PFSK-1 (cell line): Measurements from ENCODE around the gene CRB1. TPM values are rescaled to one million over a fixed set of nuclear protein-coding genes. Genes with fewer than 3 reads are reported as not detected.

Experiments
- FOXP2 ChIP-seq: optimal IDR thresholded peaks from 2 replicates; pipeline ENCODE3; 2011; ENCODE audit warnings: borderline replicate concordance, control low read depth, inconsistent platforms; ENCODE audit not compliant: insufficient read depth; ENCODE audit errors: extremely low read length, extremely low read depth
- POLR2AphosphoS5 ChIP-seq: IDR thresholded peaks from 2 replicates; pipeline ENCODE4 v1.6.1; 2012; ENCODE audit warnings: low read depth, mild to moderate bottlenecking, control low read depth, low read length, moderate library complexity
- REST ChIP-seq, 2 experiments: IDR thresholded peaks; 2 replicates each; pipeline versions ENCODE4 v1.6.1 to v1.8.0; 2011 to 2012; ENCODE audit warnings: low read depth in 2 of 2, low read length in 2 of 2, control low read depth in 1 of 2, inconsistent platforms in 1 of 2, mild to moderate bottlenecking in 1 of 2, moderate library complexity in 1 of 2; ENCODE audit not compliant: insufficient read depth in 1 of 2
- SIN3A ChIP-seq: IDR thresholded peaks from 2 replicates; pipeline ENCODE4 v1.6.1; 2012; ENCODE audit warnings: mild to moderate bottlenecking, low read length, moderate library complexity, borderline replicate concordance; ENCODE audit not compliant: insufficient read depth
- TAF1 ChIP-seq: IDR thresholded peaks from 2 replicates; pipeline ENCODE4 v1.6.1; 2012; ENCODE audit warnings: low read length, control low read depth, borderline replicate concordance; ENCODE audit not compliant: insufficient read depth
- polyA plus RNA-seq: library from polyadenylated mRNA; unstranded; fragments of >200 nt; gene quantifications from one replicate; pipeline ENCODE4 v1.2.1, GENCODE V29; 2012; ENCODE audit warnings: low read depth, missing spikeins; ENCODE audit not compliant: insufficient read length

The CRB1 gene
- polyA plus RNA-seq, result not detected

- TF ChIP-seq TAF1 (no peak), REST (IDR thresholded peaks at IDR 0.05; ENCODE audit: insufficient read depth in 1 of 2, low read depth in 2 of 2, low read length in 2 of 2) (no peak)
Measured at GRCh38 chr1:197268012-197268411, at the start of gene CRB1. TSS of gene CRB1 (plus strand) at chr1:197268252. CDS start at chr1:197268413, 161 bp downstream.

- no peak for TF ChIP-seq SIN3A
- no peak for TF ChIP-seq FOXP2
Measured at GRCh38 chr1:197218857-197219256, 49.2 kb upstream of the CRB1 start.

- no peak for TF ChIP-seq POLR2AphosphoS5
- TF ChIP-seq REST (IDR thresholded peaks at IDR 0.05; ENCODE audit: insufficient read depth in 1 of 2, low read depth in 2 of 2, low read length in 2 of 2), result no peak
- TF ChIP-seq TAF1, result no peak
- TF ChIP-seq SIN3A, result no peak
- TF ChIP-seq FOXP2, result no peak
Measured at GRCh38 chr1:197222025-197222685, 45.9 kb upstream of the CRB1 start.

- TF ChIP-seq SIN3A (no peak), POLR2AphosphoS5 (no peak), TAF1 (no peak), FOXP2 (no peak), REST (IDR thresholded peaks at IDR 0.05; ENCODE audit: insufficient read depth in 1 of 2, low read depth in 2 of 2, low read length in 2 of 2) (no peak)
Measured at GRCh38 chr1:197222780-197223179, 45.3 kb upstream of the CRB1 start.

- no peak for TF ChIP-seq SIN3A
- no peak for TF ChIP-seq TAF1
- no peak for TF ChIP-seq FOXP2
- no peak for TF ChIP-seq POLR2AphosphoS5
- no peak for TF ChIP-seq REST (IDR thresholded peaks at IDR 0.05; ENCODE audit: insufficient read depth in 1 of 2, low read depth in 2 of 2, low read length in 2 of 2)
Measured at GRCh38 chr1:197224160-197224559, 43.9 kb upstream of the CRB1 start.
